DND-41 (cell line): ENCODE data around the gene TMEM255B.
A peak's percentile ranks its signal among the peaks of the same experiment; 100 is the strongest.

Source experiments
- ATAC-seq: fragments of 200-7000 bp; cut with Tn5 transposase; 3 replicates; pipeline ENCODE4 v1.9.1; 2021; ENCODE audit warnings: low read depth; ENCODE audit not compliant: insufficient read depth
- DNase-seq: peaks from one replicate; pipeline ENCODE4 v3.0.0-alpha.2; 2020
- H2AFZ ChIP-seq: 2 replicates; pipeline ENCODE4 v1.6.0; 2012; ENCODE audit warnings: low read depth, low read length
- H3K27ac ChIP-seq: 2 replicates; pipeline ENCODE4 v1.5.1; 2012; ENCODE audit warnings: low read length, inconsistent platforms
- H3K27me3 ChIP-seq: fragments of 200-600 bp; sonication (generic); 2 replicates; pipeline ENCODE4 v1.6.0; 2012; ENCODE audit warnings: low read length, mild to moderate bottlenecking, inconsistent platforms; ENCODE audit not compliant: insufficient read depth, poor library complexity
- H3K36me3 ChIP-seq: 2 replicates; pipeline ENCODE4 v1.5.1; 2012; ENCODE audit warnings: low read length, inconsistent platforms; ENCODE audit not compliant: insufficient read depth
- H3K4me1 ChIP-seq: 2 replicates; pipeline ENCODE4 v1.5.1; 2012; ENCODE audit warnings: mild to moderate bottlenecking, low read length; ENCODE audit not compliant: insufficient read depth
- H3K4me2 ChIP-seq: 2 replicates; pipeline ENCODE4 v1.6.0; 2012; ENCODE audit warnings: mild to moderate bottlenecking, moderate library complexity, low read length, inconsistent platforms; ENCODE audit not compliant: insufficient read depth
- H3K4me3 ChIP-seq, 2 experiments: fragments of 200-600 bp in 1 of 2; shearing (Covaris generic) in 1 of 2; 2 replicates each; pipeline ENCODE4 v1.5.1; 2012 to 2016; ENCODE audit warnings: inconsistent platforms in 2 of 2, low read length in 2 of 2, mild to moderate bottlenecking in 2 of 2, low read depth in 1 of 2, moderate library complexity in 1 of 2
- H3K79me2 ChIP-seq: 2 replicates; pipeline ENCODE4 v1.6.0; 2012; ENCODE audit warnings: low read length, inconsistent platforms; ENCODE audit not compliant: insufficient read depth
- H3K9ac ChIP-seq: 2 replicates; pipeline ENCODE4 v1.6.0; 2012; ENCODE audit warnings: low read depth, mild to moderate bottlenecking, inconsistent platforms, low read length, moderate library complexity
- H3K9me3 ChIP-seq: 2 replicates; pipeline ENCODE4 v1.5.1; 2012; ENCODE audit warnings: low read length, moderate library complexity, mild to moderate bottlenecking, inconsistent platforms; ENCODE audit not compliant: insufficient read depth, severe bottlenecking
- H4K20me1 ChIP-seq: 2 replicates; pipeline ENCODE4 v1.6.0; 2012; ENCODE audit warnings: low read length; ENCODE audit not compliant: insufficient read depth
- CTCF ChIP-seq: IDR thresholded peaks from 2 replicates; pipeline ENCODE4 v1.5.1; 2012; ENCODE audit warnings: borderline replicate concordance, low read length, moderate library complexity, mild to moderate bottlenecking; ENCODE audit not compliant: poor library complexity, severe bottlenecking; ENCODE audit errors: extremely low read depth
- EZH2 ChIP-seq: IDR thresholded peaks from 3 replicates; pipeline ENCODE4 v1.6.1; 2012; ENCODE audit warnings: borderline replicate concordance, low read depth, mild to moderate bottlenecking, moderate library complexity, low read length, inconsistent platforms; ENCODE audit not compliant: severe bottlenecking

TMEM255B gene

GRCh38 chr13:113741191-113741668 lies 17.8 kb upstream of the TMEM255B start:
- Histone ChIP-seq H3K4me1 (peaks cover 20% of the 10 kb centered on the region), H4K20me1 (peaks cover 58% of the 10 kb centered on the region), H3K27me3 (peaks cover 39% of the 10 kb centered on the region), H3K36me3 (no peaks in the 10 kb centered on the region), H2AFZ (no peak overlapping the region), H3K4me2 (no peak overlapping the region; the same call in 1 of the 2 replicates), H3K9me3 (no peaks in the 10 kb centered on the region), H3K27ac (no peak overlapping the region), H3K79me2 (no peaks in the 10 kb centered on the region), H3K4me3 (no peak overlapping the region), H3K9ac (no peak overlapping the region)
- TF ChIP-seq CTCF (no peak), EZH2 (no peak)
- DNase-seq (peak; percentile 56), ATAC-seq (peak; percentile 88)

DNA sequence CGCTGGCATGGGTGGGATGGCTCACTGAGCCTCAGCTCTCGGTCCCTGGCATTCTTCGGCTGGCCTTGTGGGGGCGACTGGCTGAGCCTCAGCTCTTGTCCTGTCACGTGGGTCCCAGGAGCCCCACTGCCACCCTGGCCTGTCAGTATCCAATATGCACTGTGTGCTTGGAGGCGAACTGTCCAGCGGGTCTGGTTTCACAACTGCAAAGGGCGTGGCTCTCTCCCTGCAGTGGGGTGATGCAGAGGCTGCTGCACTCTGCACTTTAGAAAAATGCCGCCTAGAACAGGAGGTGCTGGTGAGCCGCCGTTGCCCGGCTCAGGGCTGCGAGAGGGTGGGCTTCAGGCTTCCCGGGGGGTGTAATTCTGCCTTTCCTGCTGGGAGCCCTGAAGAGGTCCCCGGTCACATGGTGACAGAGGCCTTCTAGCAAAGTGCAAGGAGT lies 17.0 kb upstream of the TMEM255B start:
- 0 out of 3 replicates have a peak, but pooled peaks have one; percentile 18 for ATAC-seq
- no peaks in the 10 kb centered on the region for H3K9me3 ChIP-seq
- H3K36me3 ChIP-seq = no peaks in the 10 kb centered on the region
- no peak overlapping the region for H3K27ac ChIP-seq
- H3K4me3 ChIP-seq = no peak overlapping the region
- peaks cover 58% of the 10 kb centered on the region for H4K20me1 ChIP-seq
- H2AFZ ChIP-seq = no peak overlapping the region
- H3K4me2 ChIP-seq = no peak overlapping the region
- H3K9ac ChIP-seq = no peak overlapping the region
- H3K79me2 ChIP-seq = no peaks in the 10 kb centered on the region
- no peak for DNase-seq
- TF ChIP-seq CTCF = peak; percentile 30
- no peak for TF ChIP-seq EZH2
- H3K4me1 ChIP-seq = peaks cover 20% of the 10 kb centered on the region
- peaks cover 39% of the 10 kb centered on the region for H3K27me3 ChIP-seq

DNA sequence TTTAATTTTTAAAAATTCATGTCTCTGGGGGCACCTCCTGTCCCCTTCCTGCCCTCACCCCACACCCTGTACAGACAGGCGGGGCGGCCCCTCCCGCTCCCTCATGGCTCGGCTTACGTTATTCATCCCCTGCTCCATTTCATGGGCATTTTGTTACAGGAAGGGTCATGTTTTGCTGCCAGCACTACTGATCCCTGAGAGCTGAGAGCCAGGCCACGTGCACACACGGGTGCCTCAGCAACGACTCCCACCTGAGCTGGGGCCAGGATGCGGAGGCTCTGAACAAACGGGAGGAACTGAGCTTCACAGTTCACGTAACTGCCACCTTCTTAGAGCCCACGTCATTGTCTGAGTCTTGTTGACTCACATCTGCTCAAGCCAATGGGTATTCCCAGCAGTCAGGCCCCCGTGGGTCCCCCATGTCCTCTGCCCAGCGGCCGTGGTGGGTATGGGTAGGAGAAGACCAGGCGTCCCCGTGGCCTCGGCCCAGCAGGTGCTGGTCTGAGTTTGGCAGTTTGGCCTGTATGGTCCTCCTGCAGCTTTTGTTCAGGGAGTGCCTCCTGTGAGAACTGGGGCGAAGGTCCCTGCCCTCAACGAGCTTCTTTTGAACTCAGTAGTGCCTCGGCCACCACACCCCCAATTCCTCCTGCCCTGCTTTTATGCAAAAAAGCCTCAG lies 16.4 kb upstream of the TMEM255B start:
- H3K79me2 ChIP-seq = no peaks in the 10 kb centered on the region
- H2AFZ ChIP-seq = no peak overlapping the region
- peaks cover 58% of the 10 kb centered on the region for H4K20me1 ChIP-seq
- H3K36me3 ChIP-seq = no peaks in the 10 kb centered on the region
- H3K27me3 ChIP-seq = peaks cover 39% of the 10 kb centered on the region
- H3K4me2 ChIP-seq = no peak overlapping the region
- H3K27ac ChIP-seq = no peak overlapping the region
- no peaks in the 10 kb centered on the region for H3K9me3 ChIP-seq
- peaks cover 20% of the 10 kb centered on the region for H3K4me1 ChIP-seq
- DNase-seq (no peak), ATAC-seq (no peak)
- H3K4me3 ChIP-seq = no peak overlapping the region
- no peak overlapping the region for H3K9ac ChIP-seq
- TF ChIP-seq CTCF = no peak
- TF ChIP-seq EZH2 = no peak
